WERI-Rb-1 (cell line): Measurements from ENCODE around the gene RNF167.
A peak's percentile ranks its signal among the peaks of the same experiment; 100 is the strongest.

Source experiments
- DNase-seq: peaks from one replicate; pipeline ENCODE4 v3.0.0-alpha.2; 2020
- H3K27ac ChIP-seq: fragments of 250-450 bp; sonication (Bioruptor Pico); 2 replicates; pipeline ENCODE4 v1.5.1; 2020; ENCODE audit warnings: mild to moderate bottlenecking, moderate library complexity
- H3K27me3 ChIP-seq: fragments of 250-450 bp; sonication (Bioruptor Pico); 2 replicates; pipeline ENCODE4 v1.5.1; 2021; ENCODE audit warnings: mild to moderate bottlenecking, low read depth, moderate library complexity; ENCODE audit not compliant: insufficient read depth, severe bottlenecking
- H3K36me3 ChIP-seq: fragments of 250-450 bp; sonication (Bioruptor Pico); 2 replicates; pipeline ENCODE4 v1.5.1; 2020; ENCODE audit warnings: mild to moderate bottlenecking, moderate library complexity
- H3K4me3 ChIP-seq: 2 replicates; pipeline ENCODE4 v1.5.1; 2011; ENCODE audit warnings: low read depth, mild to moderate bottlenecking, control low read depth, low read length
- H3K9me3 ChIP-seq: fragments of 250-450 bp; sonication (Bioruptor Pico); 2 replicates; pipeline ENCODE4 v1.5.1; 2021; ENCODE audit warnings: mild to moderate bottlenecking, moderate library complexity; ENCODE audit not compliant: severe bottlenecking
- TF ChIP-seq, protein P1 (sequence below): IDR thresholded peaks from 2 replicates; pipeline ENCODE4 v1.5.1; 2011; ENCODE audit warnings: low read depth, mild to moderate bottlenecking, control low read depth, inconsistent platforms, low read length

Gene RNF167

DNA sequence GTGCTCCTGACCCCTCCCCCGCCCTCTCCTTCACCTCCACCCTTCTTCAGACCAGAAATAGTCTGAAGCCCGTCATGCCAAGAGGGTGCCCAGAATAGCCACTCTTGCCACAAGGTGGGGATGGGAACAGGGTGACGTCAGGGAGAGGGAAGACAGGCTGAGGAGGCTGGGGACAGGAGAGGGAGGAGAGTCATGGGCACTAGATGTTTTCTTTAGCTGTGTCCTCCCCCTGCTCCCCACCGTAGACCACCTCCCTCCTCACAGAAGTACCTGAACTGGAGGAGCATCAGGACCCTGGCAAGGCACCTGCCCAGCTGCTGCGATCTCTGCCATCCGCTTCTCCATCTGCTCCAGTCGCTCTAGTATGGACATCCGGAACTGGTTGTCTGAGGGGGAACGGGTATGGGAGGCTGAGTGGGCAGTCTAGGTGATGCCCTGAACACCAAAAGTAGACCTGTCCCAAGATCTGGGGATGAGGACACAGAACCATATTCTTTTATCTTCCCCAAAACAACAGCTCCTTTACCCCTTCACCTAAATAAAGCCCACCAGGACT is 34.1 kb downstream of the RNF167 start:
- H3K9me3 ChIP-seq = no peaks in the 10 kb centered on the region
- H3K27ac ChIP-seq = no peak overlapping the region
- TF ChIP-seq, protein P1, sequence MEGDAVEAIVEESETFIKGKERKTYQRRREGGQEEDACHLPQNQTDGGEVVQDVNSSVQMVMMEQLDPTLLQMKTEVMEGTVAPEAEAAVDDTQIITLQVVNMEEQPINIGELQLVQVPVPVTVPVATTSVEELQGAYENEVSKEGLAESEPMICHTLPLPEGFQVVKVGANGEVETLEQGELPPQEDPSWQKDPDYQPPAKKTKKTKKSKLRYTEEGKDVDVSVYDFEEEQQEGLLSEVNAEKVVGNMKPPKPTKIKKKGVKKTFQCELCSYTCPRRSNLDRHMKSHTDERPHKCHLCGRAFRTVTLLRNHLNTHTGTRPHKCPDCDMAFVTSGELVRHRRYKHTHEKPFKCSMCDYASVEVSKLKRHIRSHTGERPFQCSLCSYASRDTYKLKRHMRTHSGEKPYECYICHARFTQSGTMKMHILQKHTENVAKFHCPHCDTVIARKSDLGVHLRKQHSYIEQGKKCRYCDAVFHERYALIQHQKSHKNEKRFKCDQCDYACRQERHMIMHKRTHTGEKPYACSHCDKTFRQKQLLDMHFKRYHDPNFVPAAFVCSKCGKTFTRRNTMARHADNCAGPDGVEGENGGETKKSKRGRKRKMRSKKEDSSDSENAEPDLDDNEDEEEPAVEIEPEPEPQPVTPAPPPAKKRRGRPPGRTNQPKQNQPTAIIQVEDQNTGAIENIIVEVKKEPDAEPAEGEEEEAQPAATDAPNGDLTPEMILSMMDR = no peak
- peaks cover 69% of the 10 kb centered on the region for H3K36me3 ChIP-seq
- no peak for DNase-seq
- no peaks in the 10 kb centered on the region for H3K27me3 ChIP-seq
- no peak overlapping the region for H3K4me3 ChIP-seq

DNA sequence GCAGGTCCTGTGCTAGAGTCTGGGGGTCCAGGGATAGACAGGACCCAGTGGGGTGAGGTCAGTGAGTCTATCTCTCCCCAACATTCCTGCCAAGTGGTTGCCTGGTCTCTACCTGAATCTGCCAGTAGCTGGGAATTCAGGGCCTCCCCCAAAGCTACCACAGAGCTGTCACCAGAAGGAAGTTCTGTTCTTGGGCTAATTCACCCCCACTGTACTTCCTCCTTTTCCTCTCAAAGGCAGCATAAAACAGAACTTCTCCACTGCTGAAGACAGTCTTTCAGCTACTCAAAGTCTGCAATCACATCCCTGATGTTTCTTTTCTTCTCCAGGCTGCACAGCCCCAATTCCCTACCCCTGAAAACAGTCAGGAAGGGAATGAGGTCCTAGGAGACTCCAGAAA is 38.7 kb downstream of the RNF167 start:
- H3K27ac ChIP-seq = no peak overlapping the region
- TF ChIP-seq, protein P1 = no peak
- no peaks in the 10 kb centered on the region for H3K9me3 ChIP-seq
- H3K27me3 ChIP-seq = no peaks in the 10 kb centered on the region
- DNase-seq = no peak
- H3K36me3 ChIP-seq = peaks cover 54% of the 10 kb centered on the region
- no peak overlapping the region for H3K4me3 ChIP-seq

DNA sequence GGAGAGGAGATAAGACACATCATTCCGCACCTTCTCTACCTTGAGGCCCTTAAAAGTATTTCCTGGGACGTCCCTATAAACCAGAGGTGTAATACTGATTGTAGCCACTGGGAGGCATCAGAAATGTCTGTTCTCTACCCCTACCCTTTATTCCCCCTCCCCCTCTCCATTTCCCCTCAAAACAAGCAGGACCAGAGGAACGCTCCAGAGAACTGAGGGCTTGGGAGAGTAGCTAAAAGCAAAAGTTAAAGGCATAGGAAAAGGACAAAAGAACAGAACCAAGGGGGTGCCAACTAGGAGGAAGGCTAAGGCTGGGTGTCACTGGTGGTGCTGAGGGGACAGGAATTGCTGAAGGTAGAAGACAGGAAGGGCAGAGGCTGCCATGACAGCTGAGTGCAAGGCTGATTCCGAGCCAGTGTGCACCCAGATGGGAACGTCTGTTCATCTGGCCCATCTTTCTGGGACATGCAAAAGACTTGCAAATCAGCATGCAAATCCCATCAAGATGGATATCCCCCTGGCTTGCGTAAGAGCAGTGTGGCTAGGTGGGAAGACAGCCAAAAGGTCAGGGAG is 40.7 kb downstream of the RNF167 start:
- Histone ChIP-seq H3K9me3 (no peaks in the 10 kb centered on the region), H3K36me3 (peaks cover 54% of the 10 kb centered on the region), H3K4me3 (no peak overlapping the region), H3K27ac (peak overlapping the region; percentile 37), H3K27me3 (no peaks in the 10 kb centered on the region)
- TF ChIP-seq, protein P1 = peak; percentile 72
- peak; percentile 58 for DNase-seq

DNA sequence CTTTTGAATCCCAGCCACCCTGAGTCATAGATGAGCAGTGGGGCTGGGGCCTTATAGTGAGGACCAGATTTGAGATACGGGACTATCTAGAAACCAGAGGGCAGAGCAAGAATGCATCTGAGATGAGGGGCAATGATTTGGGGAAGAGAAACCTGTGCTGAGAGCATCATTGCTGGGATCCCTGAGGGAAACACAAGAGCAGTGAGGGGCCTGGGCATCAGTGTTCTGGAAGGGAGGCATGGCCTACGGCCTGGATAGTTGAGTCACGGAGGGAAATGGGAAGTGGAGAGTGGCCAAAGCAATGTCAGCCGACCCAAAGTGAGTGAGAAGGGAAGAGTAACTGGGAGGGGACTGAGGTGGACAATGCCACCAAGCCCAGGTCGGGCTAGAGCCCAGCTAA is 42.2 kb downstream of the RNF167 start:
- no peak overlapping the region for H3K4me3 ChIP-seq
- peaks cover 39% of the 10 kb centered on the region for H3K36me3 ChIP-seq
- no peak for DNase-seq
- no peak overlapping the region for H3K27ac ChIP-seq
- TF ChIP-seq, protein P1 = no peak
- no peaks in the 10 kb centered on the region for H3K27me3 ChIP-seq
- no peaks in the 10 kb centered on the region for H3K9me3 ChIP-seq

DNA sequence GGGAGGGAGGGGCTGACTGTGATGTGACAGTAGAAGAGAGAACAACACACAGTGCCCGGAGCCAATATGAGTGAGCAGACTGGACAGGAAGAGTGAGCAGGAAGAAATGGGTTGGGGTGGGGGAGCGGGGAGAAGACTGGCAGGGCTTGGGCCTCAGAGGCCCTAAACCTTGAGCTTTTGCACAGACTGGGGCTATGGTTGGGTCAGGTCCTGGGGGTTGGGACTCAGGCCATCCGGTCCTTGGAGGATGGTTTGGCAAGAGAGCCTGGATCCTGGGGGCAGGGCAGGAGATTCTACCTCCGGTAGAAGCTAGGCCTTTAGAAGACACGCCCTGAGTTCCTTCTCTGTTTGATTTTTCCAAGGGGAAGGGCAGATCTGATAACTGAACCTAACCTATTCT is 46.3 kb downstream of the RNF167 start:
- peak overlapping the region; percentile 73 for H3K4me3 ChIP-seq
- no peaks in the 10 kb centered on the region for H3K27me3 ChIP-seq
- DNase-seq = no peak
- peak overlapping the region; percentile 74 for H3K27ac ChIP-seq
- TF ChIP-seq, protein P1 = no peak
- no peaks in the 10 kb centered on the region for H3K9me3 ChIP-seq
- H3K36me3 ChIP-seq = peaks cover 12% of the 10 kb centered on the region
